Nephron progenitor cell (in vitro differentiated cells): Measurements from ENCODE around the gene DFFB.

Source experiments
- DNase-seq: peaks from one replicate; pipeline ENCODE4 v3.0.0; 2021
- H3K27ac Mint-ChIP-seq: 2 replicates; pipeline ENCODE4 v1.8.0; 2021; ENCODE audit warnings: mild to moderate bottlenecking, moderate library complexity, mixed read lengths
- H3K27me3 Mint-ChIP-seq: 2 replicates; pipeline ENCODE4 v1.8.0; 2021; ENCODE audit warnings: mild to moderate bottlenecking, low read depth, mixed read lengths; ENCODE audit not compliant: poor library complexity
- H3K36me3 Mint-ChIP-seq: 2 replicates; pipeline ENCODE4 v1.8.0; 2021; ENCODE audit warnings: low read depth, mixed read lengths
- H3K4me1 Mint-ChIP-seq: 2 replicates; pipeline ENCODE4 v1.8.0; 2021; ENCODE audit warnings: mixed read lengths
- H3K4me3 Mint-ChIP-seq: 2 replicates; pipeline ENCODE4 v1.8.0; 2021; ENCODE audit warnings: mild to moderate bottlenecking, moderate library complexity, mixed read lengths
- H3K9me3 Mint-ChIP-seq: 2 replicates; pipeline ENCODE4 v1.8.0; 2021; ENCODE audit warnings: mild to moderate bottlenecking, moderate library complexity, mixed read lengths
- CTCF ChIP-seq: fragments of 200-600 bp; sonication (generic); IDR thresholded peaks from 2 replicates; pipeline ENCODE4 v1.5.0; 2021; ENCODE audit warnings: antibody characterized with exemption

Gene DFFB

GRCh38 chr1:3814771-3815561 lies 42.3 kb upstream of the DFFB start:
- Mint-ChIP-seq H3K27me3 (peaks cover 4% of the 10 kb centered on the region), H3K9me3 (peaks cover 3% of the 10 kb centered on the region), H3K27ac (peak overlapping the region; percentile 29), H3K4me1 (peaks cover 15% of the 10 kb centered on the region), H3K36me3 (peaks cover 24% of the 10 kb centered on the region), H3K4me3 (no peak overlapping the region)
- DNase-seq, result no peak
- TF ChIP-seq CTCF, result no peak

- Mint-ChIP-seq H3K4me3 (no peak overlapping the region), H3K9me3 (no peaks in the 10 kb centered on the region), H3K27me3 (no peaks in the 10 kb centered on the region), H3K4me1 (peaks cover 23% of the 10 kb centered on the region), H3K36me3 (peaks cover 28% of the 10 kb centered on the region), H3K27ac (no peak overlapping the region)
- no peak for TF ChIP-seq CTCF
- no peak for DNase-seq
These were observed 40.7 kb upstream of the DFFB start for GRCh38 chr1:3816331-3817137.

- no peak for TF ChIP-seq CTCF
- H3K36me3 Mint-ChIP-seq, result peaks cover 28% of the 10 kb centered on the region
- H3K4me1 Mint-ChIP-seq, result peaks cover 27% of the 10 kb centered on the region
- no peak for DNase-seq
- no peaks in the 10 kb centered on the region for H3K27me3 Mint-ChIP-seq
- H3K27ac Mint-ChIP-seq, result no peak overlapping the region
- no peak overlapping the region for H3K4me3 Mint-ChIP-seq
- no peaks in the 10 kb centered on the region for H3K9me3 Mint-ChIP-seq
These were observed 40.0 kb upstream of the DFFB start for GRCh38 chr1:3817138-3817740.

- Mint-ChIP-seq H3K36me3 (peaks cover 28% of the 10 kb centered on the region), H3K4me3 (no peak overlapping the region), H3K4me1 (peaks cover 27% of the 10 kb centered on the region), H3K27ac (peak overlapping the region; percentile 44), H3K27me3 (no peaks in the 10 kb centered on the region), H3K9me3 (no peaks in the 10 kb centered on the region)
- DNase-seq, result no peak
- no peak for TF ChIP-seq CTCF
These were observed 39.3 kb upstream of the DFFB start for GRCh38 chr1:3817821-3818597.

GRCh38 chr1:3819771-3820200 lies 37.5 kb upstream of the DFFB start:
- DNase-seq, result no peak
- peak overlapping the region; percentile 8 for H3K4me3 Mint-ChIP-seq
- peaks cover 27% of the 10 kb centered on the region for H3K4me1 Mint-ChIP-seq
- no peaks in the 10 kb centered on the region for H3K27me3 Mint-ChIP-seq
- peaks cover 32% of the 10 kb centered on the region for H3K36me3 Mint-ChIP-seq
- no peak for TF ChIP-seq CTCF
- H3K9me3 Mint-ChIP-seq, result no peaks in the 10 kb centered on the region
- H3K27ac Mint-ChIP-seq, result peak overlapping the region; percentile 77
